Measurements from ENCODE around the gene NOS2. TPM values are rescaled to one million over a fixed set of nuclear protein-coding genes. Genes with fewer than 3 reads are reported as not detected.
A peak's percentile ranks its signal among the peaks of the same experiment; 100 is the strongest.

The NOS2 gene
- total RNA-seq, 1 donor from 2014 or later: not detected

DNA sequence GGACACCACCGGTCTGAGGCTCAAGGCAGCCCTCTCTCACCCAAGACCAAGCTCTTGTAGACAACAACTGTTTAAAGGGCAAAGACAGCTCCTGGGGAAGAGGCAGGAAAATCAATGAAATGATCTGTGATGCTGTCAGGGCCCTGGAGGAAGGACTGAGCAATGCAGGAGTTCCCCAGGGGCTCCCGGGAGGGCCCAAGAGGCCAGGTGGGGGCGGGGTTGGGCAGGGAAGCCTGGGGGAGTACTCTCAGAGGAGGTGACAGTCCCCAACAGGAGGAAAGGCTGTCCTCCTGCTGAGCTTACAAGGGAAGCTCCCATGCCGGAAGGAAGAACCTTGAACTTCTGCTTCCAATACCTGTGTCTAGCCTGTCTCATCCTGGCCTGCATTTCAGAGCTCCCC is 8.3 kb upstream of the NOS2 start:
- TF ChIP-seq, protein P1, sequence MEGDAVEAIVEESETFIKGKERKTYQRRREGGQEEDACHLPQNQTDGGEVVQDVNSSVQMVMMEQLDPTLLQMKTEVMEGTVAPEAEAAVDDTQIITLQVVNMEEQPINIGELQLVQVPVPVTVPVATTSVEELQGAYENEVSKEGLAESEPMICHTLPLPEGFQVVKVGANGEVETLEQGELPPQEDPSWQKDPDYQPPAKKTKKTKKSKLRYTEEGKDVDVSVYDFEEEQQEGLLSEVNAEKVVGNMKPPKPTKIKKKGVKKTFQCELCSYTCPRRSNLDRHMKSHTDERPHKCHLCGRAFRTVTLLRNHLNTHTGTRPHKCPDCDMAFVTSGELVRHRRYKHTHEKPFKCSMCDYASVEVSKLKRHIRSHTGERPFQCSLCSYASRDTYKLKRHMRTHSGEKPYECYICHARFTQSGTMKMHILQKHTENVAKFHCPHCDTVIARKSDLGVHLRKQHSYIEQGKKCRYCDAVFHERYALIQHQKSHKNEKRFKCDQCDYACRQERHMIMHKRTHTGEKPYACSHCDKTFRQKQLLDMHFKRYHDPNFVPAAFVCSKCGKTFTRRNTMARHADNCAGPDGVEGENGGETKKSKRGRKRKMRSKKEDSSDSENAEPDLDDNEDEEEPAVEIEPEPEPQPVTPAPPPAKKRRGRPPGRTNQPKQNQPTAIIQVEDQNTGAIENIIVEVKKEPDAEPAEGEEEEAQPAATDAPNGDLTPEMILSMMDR (IDR thresholded peaks at IDR 0.05): no peak
- no peak for DNase-seq (ENCODE audit: low spot score)
- no peak overlapping the region for H3K27ac Mint-ChIP-seq (ENCODE audit: unreplicated experiment)
- no peaks in the 10 kb centered on the region for H3K36me3 Mint-ChIP-seq (ENCODE audit: low read depth)
- no peak overlapping the region for H3K4me3 Mint-ChIP-seq (ENCODE audit: unreplicated experiment)
- H3K9me3 Mint-ChIP-seq (ENCODE audit: low read depth): peaks cover 8% of the 10 kb centered on the region
- peaks cover 7% of the 10 kb centered on the region for H3K4me1 Mint-ChIP-seq (ENCODE audit: low read depth)
- H3K27me3 Mint-ChIP-seq (ENCODE audit: low read depth): peaks cover 9% of the 10 kb centered on the region

DNA sequence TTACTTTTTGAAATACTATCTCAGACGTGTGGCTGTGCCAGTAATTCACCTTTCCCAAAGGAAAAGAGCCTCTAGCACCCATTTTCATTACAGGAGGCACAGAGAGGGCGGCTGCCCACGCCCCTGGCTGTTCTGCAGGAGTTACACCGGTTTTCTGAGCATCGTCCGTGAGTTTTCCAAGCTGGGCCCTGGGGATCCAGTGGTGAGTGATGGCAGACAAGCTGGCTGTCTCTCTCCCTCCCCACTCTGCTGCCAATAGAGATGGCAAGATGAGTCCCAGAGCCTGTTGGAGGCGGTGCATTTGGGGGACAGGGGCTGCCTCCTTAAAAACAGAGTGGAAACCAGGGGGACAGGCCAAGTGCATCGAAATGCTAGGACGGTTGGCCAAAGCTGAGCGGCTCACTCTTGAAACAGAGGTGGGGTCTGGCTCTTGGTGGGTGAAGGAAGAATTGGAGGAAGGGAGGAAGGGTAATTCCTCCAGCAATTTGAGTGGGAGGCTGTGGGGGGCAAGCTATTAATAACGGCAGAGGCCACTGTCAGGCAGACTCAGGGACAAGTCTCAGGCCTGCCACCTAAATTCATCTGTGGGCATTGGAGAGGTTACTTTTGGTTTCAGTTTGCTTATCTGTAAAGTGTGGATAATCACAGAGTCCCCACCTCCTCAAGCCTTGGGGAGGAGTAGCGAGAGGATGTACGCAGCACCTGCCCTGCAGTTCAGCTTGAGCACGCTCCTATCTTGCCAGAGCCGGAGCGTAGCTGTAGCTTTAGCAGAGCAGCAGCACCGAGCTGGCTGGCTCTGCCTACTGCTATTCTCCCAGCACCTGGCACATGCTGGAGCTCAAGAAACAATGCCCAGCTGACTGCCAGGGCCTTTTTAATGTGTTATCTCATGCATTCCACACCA is 7.5 kb upstream of the NOS2 start:
- TF ChIP-seq, protein P1 (IDR thresholded peaks at IDR 0.05): no peak
- H3K9me3 Mint-ChIP-seq (ENCODE audit: low read depth): peaks cover 8% of the 10 kb centered on the region
- no peak for DNase-seq (ENCODE audit: low spot score)
- no peak overlapping the region for H3K4me3 Mint-ChIP-seq (ENCODE audit: unreplicated experiment)
- no peak overlapping the region for H3K27ac Mint-ChIP-seq (ENCODE audit: unreplicated experiment)
- no peaks in the 10 kb centered on the region for H3K36me3 Mint-ChIP-seq (ENCODE audit: low read depth)
- H3K27me3 Mint-ChIP-seq (ENCODE audit: low read depth): peaks cover 8% of the 10 kb centered on the region
- peaks cover 7% of the 10 kb centered on the region for H3K4me1 Mint-ChIP-seq (ENCODE audit: low read depth)

DNA sequence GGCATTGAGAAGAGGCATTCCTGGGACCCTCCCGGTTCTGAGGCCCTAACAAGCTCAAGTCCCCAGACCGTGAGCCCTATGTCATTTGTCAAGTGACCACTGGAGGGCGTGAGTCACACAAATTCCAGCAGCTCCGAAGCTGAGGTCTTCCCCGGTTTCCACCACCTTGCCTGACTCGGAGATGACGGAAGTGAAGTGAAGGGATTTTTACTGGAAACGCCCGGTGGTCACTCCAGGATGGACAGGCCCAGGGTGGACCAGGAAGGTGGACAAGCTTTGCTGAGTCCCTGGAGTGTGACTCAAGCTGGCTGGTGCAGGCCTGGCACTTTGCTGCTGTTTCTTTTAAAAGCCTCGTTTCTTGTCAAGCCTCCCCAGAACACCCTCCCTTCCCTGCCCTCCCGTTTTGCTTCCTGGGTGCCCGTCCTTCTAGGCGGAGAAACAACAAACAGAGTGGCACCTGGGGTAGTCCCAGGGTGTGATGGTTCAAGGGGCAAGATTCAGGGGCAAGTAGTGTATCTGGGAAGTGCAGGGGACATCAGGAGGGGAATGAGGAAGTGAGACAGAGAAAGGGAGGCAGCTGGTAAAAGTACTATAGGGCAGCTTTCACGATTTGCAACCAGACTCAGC is 5.3 kb upstream of the NOS2 start:
- no peaks in the 10 kb centered on the region for H3K36me3 Mint-ChIP-seq (ENCODE audit: low read depth)
- peaks cover 8% of the 10 kb centered on the region for H3K9me3 Mint-ChIP-seq (ENCODE audit: low read depth)
- peaks cover 7% of the 10 kb centered on the region for H3K4me1 Mint-ChIP-seq (ENCODE audit: low read depth)
- no peak for DNase-seq (ENCODE audit: low spot score)
- TF ChIP-seq, protein P1 (IDR thresholded peaks at IDR 0.05): peak; percentile 93
- H3K4me3 Mint-ChIP-seq (ENCODE audit: unreplicated experiment): peak overlapping the region; percentile 61
- H3K27me3 Mint-ChIP-seq (ENCODE audit: low read depth): peaks cover 8% of the 10 kb centered on the region
- H3K27ac Mint-ChIP-seq (ENCODE audit: unreplicated experiment): peak overlapping the region; percentile 58

DNA sequence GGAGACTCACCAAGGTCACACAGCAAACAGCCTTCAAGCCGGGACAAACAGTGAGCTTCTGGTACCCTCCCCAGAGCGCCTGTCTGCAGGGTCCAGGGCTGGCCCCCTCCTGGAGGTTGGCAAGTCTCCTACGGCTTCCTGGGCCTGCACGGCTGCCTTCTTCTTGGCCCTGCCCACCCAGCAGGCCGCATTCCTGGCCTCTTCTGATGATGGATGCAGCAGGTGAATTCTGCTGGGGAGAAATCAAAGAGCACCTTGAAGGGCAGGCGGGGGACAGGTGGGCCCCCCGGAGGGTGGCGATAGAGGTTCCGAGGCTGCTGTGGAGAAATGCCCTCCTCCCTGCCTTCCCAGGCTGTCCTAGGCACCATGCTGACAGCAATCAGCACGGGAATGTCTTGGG is 3.8 kb upstream of the NOS2 start:
- Mint-ChIP-seq H3K9me3 (ENCODE audit: low read depth) (peaks cover under 1% of the 10 kb centered on the region), H3K27me3 (ENCODE audit: low read depth) (peaks cover 17% of the 10 kb centered on the region), H3K27ac (ENCODE audit: unreplicated experiment) (no peak overlapping the region), H3K4me1 (ENCODE audit: low read depth) (peaks cover 7% of the 10 kb centered on the region), H3K4me3 (ENCODE audit: unreplicated experiment) (no peak overlapping the region), H3K36me3 (ENCODE audit: low read depth) (no peaks in the 10 kb centered on the region)
- DNase-seq (ENCODE audit: low spot score): no peak
- TF ChIP-seq, protein P1 (IDR thresholded peaks at IDR 0.05): no peak

DNA sequence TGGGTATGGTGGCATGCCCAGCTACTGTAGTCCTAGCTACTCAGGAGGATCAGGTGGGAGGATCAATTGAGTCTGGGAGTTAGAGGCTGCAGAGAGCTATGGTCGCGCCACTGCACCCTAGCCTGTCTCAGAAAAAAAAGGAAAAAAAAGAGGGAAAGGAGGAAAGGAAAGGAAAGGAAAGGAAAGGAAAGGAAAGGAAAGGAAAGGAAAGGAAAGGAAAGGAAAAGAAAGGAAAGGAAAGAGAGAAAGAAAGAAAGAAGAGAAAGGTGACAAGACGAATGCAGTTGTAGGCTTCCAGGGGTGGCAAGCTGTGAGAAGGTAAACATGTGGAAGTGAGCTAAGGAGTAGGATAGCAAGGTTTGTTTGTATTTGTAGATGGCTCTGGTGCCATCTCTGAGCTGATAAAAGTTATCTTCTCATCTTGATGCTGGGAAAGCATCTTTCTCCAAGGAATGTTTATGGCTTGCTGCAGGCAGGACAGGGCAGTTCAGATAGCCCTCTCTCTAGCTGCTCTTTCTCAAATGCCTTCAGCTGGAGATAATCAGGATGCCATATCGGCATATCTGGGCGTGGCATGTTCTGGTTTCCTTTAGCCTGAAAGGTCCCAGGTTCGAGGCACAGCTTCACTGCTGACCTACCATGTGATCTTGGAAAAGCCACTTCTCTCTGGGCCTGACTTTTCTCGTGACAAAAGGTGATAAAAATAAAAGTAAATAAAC is 2.8 kb upstream of the NOS2 start:
- TF ChIP-seq, protein P1 (IDR thresholded peaks at IDR 0.05): no peak
- Mint-ChIP-seq H3K4me1 (ENCODE audit: low read depth) (peaks cover 7% of the 10 kb centered on the region), H3K9me3 (ENCODE audit: low read depth) (no peaks in the 10 kb centered on the region), H3K36me3 (ENCODE audit: low read depth) (no peaks in the 10 kb centered on the region), H3K27me3 (ENCODE audit: low read depth) (peaks cover 25% of the 10 kb centered on the region), H3K27ac (ENCODE audit: unreplicated experiment) (no peak overlapping the region), H3K4me3 (ENCODE audit: unreplicated experiment) (no peak overlapping the region)
- no peak for DNase-seq (ENCODE audit: low spot score)
